Measurements from ENCODE around the gene DNAH14. TPM values are rescaled to one million over a fixed set of nuclear protein-coding genes. Genes with fewer than 3 reads are reported as not detected.
"Not testable (repeated sequence)": the region's sequence is repeated elsewhere in the genome, so short reads cannot be mapped to it uniquely, and the experiment has no call there.

DNAH14 gene
- polyA plus RNA-seq, 2 of the 4 experiments (the other 2 are of a cell fraction) = 15.9 to 35.8 TPM

DNA sequence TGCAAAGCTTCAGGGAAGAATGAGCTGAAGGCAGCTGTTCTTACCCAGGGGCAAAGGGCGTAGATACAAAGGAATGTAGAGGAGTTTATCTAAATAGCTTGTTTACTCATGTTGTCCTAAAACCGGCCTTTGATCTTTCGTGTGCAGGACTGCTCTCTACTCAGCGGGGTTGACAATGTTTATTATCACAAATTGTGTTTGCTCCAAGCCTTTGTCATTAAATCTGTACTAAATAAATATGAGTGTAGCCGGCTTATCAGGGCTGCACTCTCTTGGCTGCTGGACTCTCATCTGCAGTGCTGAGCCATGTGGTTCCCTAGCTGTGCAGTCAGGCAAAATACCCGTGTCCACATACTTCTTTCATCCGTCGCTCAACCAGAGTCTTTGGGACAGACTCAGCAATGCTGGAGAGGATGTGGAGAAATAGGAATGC, 299.4 kb downstream of the DNAH14 start:
- Histone ChIP-seq H3K4me2 (peak overlapping the region; percentile 22; the same call in 1 of the 3 replicates), H3K4me3 (no peak overlapping the region), H3K4me1 (no peaks in the 10 kb centered on the region), H3K27ac (no peak overlapping the region), H3K9me3 (no peaks in the 10 kb centered on the region)
- ATAC-seq (peak in 1 of 2 experiments; percentile 37; a peak in 1 of 6 replicates), DNase-seq (ENCODE audit: low read depth in 1 of 2, low spot score in 1 of 2) (peak in 1 of 2 experiments; percentile 16), FAIRE-seq (no peak)
- WGBS (ENCODE audit: missing lambda C conversion rate) = 31% methylated on average over 8 of the region's 8 CpGs
- POLR2A ChIA-PET = no interaction called here
- TF ChIP-seq, protein P1, sequence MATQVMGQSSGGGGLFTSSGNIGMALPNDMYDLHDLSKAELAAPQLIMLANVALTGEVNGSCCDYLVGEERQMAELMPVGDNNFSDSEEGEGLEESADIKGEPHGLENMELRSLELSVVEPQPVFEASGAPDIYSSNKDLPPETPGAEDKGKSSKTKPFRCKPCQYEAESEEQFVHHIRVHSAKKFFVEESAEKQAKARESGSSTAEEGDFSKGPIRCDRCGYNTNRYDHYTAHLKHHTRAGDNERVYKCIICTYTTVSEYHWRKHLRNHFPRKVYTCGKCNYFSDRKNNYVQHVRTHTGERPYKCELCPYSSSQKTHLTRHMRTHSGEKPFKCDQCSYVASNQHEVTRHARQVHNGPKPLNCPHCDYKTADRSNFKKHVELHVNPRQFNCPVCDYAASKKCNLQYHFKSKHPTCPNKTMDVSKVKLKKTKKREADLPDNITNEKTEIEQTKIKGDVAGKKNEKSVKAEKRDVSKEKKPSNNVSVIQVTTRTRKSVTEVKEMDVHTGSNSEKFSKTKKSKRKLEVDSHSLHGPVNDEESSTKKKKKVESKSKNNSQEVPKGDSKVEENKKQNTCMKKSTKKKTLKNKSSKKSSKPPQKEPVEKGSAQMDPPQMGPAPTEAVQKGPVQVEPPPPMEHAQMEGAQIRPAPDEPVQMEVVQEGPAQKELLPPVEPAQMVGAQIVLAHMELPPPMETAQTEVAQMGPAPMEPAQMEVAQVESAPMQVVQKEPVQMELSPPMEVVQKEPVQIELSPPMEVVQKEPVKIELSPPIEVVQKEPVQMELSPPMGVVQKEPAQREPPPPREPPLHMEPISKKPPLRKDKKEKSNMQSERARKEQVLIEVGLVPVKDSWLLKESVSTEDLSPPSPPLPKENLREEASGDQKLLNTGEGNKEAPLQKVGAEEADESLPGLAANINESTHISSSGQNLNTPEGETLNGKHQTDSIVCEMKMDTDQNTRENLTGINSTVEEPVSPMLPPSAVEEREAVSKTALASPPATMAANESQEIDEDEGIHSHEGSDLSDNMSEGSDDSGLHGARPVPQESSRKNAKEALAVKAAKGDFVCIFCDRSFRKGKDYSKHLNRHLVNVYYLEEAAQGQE (IDR thresholded peaks at IDR 0.05) = no peak
- CTCF ChIA-PET = interaction anchor here (0.9 kb wide), 1 partner anchor 9 kb away, joined by 3 read pairs; no protein-coding TSS in a partner anchor

DNA sequence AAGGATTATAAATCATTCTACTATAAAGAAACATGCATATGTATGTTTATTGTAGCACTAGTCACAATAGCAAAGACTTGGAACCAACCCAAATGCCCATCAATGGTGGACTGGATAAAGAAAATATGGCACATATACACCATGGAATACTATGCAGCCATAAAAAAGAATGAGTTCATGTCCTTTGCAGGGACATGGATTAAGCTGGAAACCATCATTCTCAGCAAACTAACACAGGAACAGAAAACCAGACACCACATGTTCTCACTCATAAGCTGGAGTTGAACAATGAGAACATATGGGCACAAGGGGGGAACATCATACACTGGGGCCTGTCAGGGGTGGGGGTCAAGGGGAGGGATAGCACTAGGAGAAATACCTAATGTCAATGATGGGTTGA, 300.0 kb downstream of the DNAH14 start:
- DNase-seq (ENCODE audit: low read depth in 1 of 2, low spot score in 1 of 2); ATAC-seq; POLR2A ChIA-PET; H3K4me2 ChIP-seq; H3K27ac ChIP-seq; H3K4me1 ChIP-seq; FAIRE-seq; H3K4me3 ChIP-seq; CTCF ChIA-PET; H3K9me3 ChIP-seq: not testable (repeated sequence)

DNA sequence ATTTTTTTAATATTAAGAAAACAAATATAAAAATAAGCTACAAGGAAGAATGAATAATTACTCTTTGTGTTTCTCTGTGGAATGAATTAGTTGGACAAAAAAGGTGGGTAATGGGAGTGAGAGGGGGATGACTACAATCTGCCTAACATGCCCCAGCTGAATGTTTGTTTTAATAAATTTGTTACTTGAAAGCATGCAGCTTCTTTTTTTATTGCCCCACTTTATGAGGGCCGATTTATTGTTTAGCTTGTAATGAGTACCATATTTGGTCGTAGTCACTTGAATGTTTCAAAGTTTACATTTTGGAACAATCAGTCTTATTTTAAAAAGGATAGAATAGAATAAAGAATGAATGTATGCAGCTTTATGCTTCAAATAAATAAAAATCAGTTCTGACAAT, 301.0 kb downstream of the DNAH14 start:
- H3K27ac ChIP-seq = no peak overlapping the region
- FAIRE-seq (no peak), ATAC-seq (no peak), DNase-seq (ENCODE audit: low read depth in 1 of 2, low spot score in 1 of 2) (no peak)
- POLR2A ChIA-PET = no interaction called here
- 27% methylated on average over 2 of the region's 2 CpGs for WGBS (ENCODE audit: missing lambda C conversion rate)
- TF ChIP-seq KDM5A (IDR thresholded peaks at IDR 0.05) = no peak
- no peak for TF ChIP-seq MAFK (IDR thresholded peaks at IDR 0.05; ENCODE audit: partially characterized antibody)
- TF ChIP-seq ZC3H11A (IDR thresholded peaks at IDR 0.05) = no peak
- TF ChIP-seq FOSL2 (IDR thresholded peaks at IDR 0.05) = no peak
- TF ChIP-seq FOSL2 (CRISPR knock-in tag; IDR thresholded peaks at IDR 0.05) = no peak
- TF ChIP-seq, protein P2, sequence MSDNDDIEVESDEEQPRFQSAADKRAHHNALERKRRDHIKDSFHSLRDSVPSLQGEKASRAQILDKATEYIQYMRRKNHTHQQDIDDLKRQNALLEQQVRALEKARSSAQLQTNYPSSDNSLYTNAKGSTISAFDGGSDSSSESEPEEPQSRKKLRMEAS (IDR thresholded peaks at IDR 0.05) = no peak
- TF ChIP-seq HEYL (CRISPR knock-in tag; IDR thresholded peaks at IDR 0.05) = no peak
- no peak for TF ChIP-seq TFCP2L1 (CRISPR knock-in tag; IDR thresholded peaks at IDR 0.05)
- TF ChIP-seq, protein P3, sequence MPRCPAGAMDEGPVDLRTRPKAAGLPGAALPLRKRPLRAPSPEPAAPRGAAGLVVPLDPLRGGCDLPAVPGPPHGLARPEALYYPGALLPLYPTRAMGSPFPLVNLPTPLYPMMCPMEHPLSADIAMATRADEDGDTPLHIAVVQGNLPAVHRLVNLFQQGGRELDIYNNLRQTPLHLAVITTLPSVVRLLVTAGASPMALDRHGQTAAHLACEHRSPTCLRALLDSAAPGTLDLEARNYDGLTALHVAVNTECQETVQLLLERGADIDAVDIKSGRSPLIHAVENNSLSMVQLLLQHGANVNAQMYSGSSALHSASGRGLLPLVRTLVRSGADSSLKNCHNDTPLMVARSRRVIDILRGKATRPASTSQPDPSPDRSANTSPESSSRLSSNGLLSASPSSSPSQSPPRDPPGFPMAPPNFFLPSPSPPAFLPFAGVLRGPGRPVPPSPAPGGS (IDR thresholded peaks at IDR 0.05) = no peak
- H3K4me2 ChIP-seq = no peak overlapping the region
- H3K9me3 ChIP-seq = no peaks in the 10 kb centered on the region
- no peaks in the 10 kb centered on the region for H3K4me1 ChIP-seq
- no peak overlapping the region for H3K4me3 ChIP-seq
- CTCF ChIA-PET = no interaction called here

DNA sequence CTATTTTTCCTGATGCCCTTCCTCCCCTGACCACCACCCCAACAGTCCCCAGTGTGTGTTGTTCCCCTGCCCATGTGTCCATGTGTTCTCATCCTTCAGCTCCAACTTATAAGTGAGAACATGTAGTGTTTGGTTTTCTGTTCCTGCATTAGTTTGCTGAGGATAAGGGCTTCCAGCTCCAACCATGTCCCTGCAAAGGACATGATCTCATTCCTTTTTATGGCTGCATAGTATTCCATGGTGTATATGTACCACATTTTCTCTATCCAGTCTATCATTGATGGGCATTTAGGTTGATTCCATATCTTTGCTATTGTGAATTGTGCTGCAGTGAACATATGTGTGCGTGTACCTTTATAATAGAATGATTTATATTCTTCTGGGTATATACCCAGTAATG, 303.5 kb downstream of the DNAH14 start:
- H3K9me3 ChIP-seq; H3K27ac ChIP-seq; H3K4me3 ChIP-seq; H3K4me1 ChIP-seq; CTCF ChIA-PET; POLR2A ChIA-PET; H3K4me2 ChIP-seq; ATAC-seq; FAIRE-seq; DNase-seq (ENCODE audit: low read depth in 1 of 2, low spot score in 1 of 2): not testable (repeated sequence)
- 5% methylated on average over 1 of the region's 1 CpG for WGBS (ENCODE audit: missing lambda C conversion rate)

DNA sequence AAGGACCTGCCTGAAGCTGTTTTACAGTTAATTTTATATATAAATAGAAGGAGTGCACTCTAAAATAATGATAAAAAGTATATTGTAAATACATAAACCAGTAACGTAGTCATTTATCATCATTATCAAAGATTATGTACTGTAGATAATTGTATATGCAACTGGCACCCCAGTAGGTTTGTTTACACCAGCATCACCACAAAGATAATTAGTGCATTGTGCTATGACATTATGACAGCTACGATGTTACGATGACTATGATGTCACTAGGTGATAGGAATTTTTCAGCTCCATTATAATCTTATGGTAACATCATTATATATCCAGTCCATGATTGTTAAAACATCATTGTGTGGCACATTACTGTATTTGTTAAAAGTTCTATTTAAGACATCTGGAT, 313.1 kb downstream of the DNAH14 start:
- H3K4me3 ChIP-seq = no peak overlapping the region
- ChIA-PET POLR2A (no interaction called here), CTCF (no interaction called here)
- no peaks in the 10 kb centered on the region for H3K4me1 ChIP-seq
- H3K4me2 ChIP-seq = no peak overlapping the region
- ATAC-seq (no peak), FAIRE-seq (no peak), DNase-seq (ENCODE audit: low read depth in 1 of 2, low spot score in 1 of 2) (no peak)
- no peaks in the 10 kb centered on the region for H3K9me3 ChIP-seq
- no peak overlapping the region for H3K27ac ChIP-seq
- WGBS (ENCODE audit: missing lambda C conversion rate) = 60% methylated on average over 3 of the region's 3 CpGs
- TF ChIP-seq, protein P4, sequence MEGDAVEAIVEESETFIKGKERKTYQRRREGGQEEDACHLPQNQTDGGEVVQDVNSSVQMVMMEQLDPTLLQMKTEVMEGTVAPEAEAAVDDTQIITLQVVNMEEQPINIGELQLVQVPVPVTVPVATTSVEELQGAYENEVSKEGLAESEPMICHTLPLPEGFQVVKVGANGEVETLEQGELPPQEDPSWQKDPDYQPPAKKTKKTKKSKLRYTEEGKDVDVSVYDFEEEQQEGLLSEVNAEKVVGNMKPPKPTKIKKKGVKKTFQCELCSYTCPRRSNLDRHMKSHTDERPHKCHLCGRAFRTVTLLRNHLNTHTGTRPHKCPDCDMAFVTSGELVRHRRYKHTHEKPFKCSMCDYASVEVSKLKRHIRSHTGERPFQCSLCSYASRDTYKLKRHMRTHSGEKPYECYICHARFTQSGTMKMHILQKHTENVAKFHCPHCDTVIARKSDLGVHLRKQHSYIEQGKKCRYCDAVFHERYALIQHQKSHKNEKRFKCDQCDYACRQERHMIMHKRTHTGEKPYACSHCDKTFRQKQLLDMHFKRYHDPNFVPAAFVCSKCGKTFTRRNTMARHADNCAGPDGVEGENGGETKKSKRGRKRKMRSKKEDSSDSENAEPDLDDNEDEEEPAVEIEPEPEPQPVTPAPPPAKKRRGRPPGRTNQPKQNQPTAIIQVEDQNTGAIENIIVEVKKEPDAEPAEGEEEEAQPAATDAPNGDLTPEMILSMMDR (IDR thresholded peaks at IDR 0.05) = no peak
- TF ChIP-seq NFE2L2 (conservative IDR thresholded peaks at IDR 0.05; ENCODE audit: low read length) (no peak), MAZ (IDR thresholded peaks at IDR 0.05; ENCODE audit: borderline replicate concordance, low read depth, low read length) (no peak), ZFP36 (IDR thresholded peaks at IDR 0.05; ENCODE audit: borderline replicate concordance, partially characterized antibody) (no peak), BHLHE40 (IDR thresholded peaks at IDR 0.05; ENCODE audit: low read depth, low read length) (no peak), SREBF2 (IDR thresholded peaks at IDR 0.05) (no peak), NPAS2 (CRISPR knock-in tag; IDR thresholded peaks at IDR 0.05; ENCODE audit: borderline replicate concordance) (no peak), SMC3 (IDR thresholded peaks at IDR 0.05) (no peak), TP53 (CRISPR knock-in tag; IDR thresholded peaks at IDR 0.05) (no peak), EHF (CRISPR knock-in tag; IDR thresholded peaks at IDR 0.05) (no peak), RCOR1 (IDR thresholded peaks at IDR 0.05; ENCODE audit: low read depth, low read length) (no peak)

Measured in A549 (cell line).